ENCODE measurements around the gene MFSD11.

DNA sequence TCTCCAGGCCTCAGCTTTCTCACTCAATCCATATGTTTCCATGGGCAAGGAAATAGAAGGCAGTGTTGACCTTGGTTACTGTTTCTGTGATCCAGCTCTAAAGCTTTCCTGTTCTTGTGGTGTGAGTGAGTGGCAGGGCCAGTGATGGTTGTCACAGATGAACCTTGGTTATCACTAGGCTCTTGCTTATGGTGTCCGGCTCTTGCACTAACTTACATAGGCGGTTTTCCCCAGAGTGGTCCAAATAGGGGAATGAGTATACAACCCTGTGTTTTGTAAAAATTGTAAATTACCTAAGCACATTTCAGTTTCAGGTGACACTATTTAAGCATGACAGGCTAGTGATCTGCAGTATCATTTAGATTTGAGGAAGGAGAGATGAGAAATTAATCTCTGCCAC is 6.8 kb downstream of the MFSD11 start:
- no peak for TF ChIP-seq POLR2AphosphoS5 (IDR thresholded peaks at IDR 0.05)
- TF ChIP-seq, protein P1, sequence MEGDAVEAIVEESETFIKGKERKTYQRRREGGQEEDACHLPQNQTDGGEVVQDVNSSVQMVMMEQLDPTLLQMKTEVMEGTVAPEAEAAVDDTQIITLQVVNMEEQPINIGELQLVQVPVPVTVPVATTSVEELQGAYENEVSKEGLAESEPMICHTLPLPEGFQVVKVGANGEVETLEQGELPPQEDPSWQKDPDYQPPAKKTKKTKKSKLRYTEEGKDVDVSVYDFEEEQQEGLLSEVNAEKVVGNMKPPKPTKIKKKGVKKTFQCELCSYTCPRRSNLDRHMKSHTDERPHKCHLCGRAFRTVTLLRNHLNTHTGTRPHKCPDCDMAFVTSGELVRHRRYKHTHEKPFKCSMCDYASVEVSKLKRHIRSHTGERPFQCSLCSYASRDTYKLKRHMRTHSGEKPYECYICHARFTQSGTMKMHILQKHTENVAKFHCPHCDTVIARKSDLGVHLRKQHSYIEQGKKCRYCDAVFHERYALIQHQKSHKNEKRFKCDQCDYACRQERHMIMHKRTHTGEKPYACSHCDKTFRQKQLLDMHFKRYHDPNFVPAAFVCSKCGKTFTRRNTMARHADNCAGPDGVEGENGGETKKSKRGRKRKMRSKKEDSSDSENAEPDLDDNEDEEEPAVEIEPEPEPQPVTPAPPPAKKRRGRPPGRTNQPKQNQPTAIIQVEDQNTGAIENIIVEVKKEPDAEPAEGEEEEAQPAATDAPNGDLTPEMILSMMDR (IDR thresholded peaks at IDR 0.05) = no peak
